Caco-2 (cell line): ENCODE data around the gene TNS4. TPM values are rescaled to one million over a fixed set of nuclear protein-coding genes. Genes with fewer than 3 reads are reported as not detected.

Source experiments
- BruUV-seq: library from RNA; stranded (reverse); fragments of 400-500 nt; replicated peaks from 2 replicates; lab custom pipeline; 2021; lab: Mats Ljungman, UMichigan
- CTCF ChIA-PET: fragments of 300-600 bp; sonication (Branson Sonifier 250); formaldehyde crosslinking; loops from one replicate; lab custom pipeline; 2022; ENCODE audit warnings: antibody characterized with exemption; lab: Charles Lee
- POLR2A ChIA-PET: fragments of 300-600 bp; sonication (Branson Sonifier 250); formaldehyde crosslinking; loops from one replicate; lab custom pipeline; 2022; ENCODE audit warnings: antibody characterized with exemption; lab: Charles Lee
- DNase-seq, 2 experiments: peaks; one replicate each; pipeline versions ENCODE4 v3.0.0 to v3.0.0-alpha.2; 2020 to 2022
- H3K27me3 ChIP-seq: replicated peaks from 2 replicates; pipeline ENCODE4 v1.6.0; 2011; ENCODE audit warnings: low read length; ENCODE audit not compliant: control insufficient read depth, insufficient read depth
- H3K36me3 ChIP-seq: 2 replicates; pipeline ENCODE4 v1.5.1; 2011; ENCODE audit warnings: low read length; ENCODE audit not compliant: control insufficient read depth, insufficient read depth
- H3K4me1 ChIP-seq: fragments of 250-450 bp; sonication (Bioruptor Pico); 2 replicates; pipeline ENCODE4 v1.5.1; 2020; ENCODE audit warnings: mild to moderate bottlenecking
- H3K4me3 ChIP-seq: 2 replicates; pipeline ENCODE4 v1.5.1; 2011; ENCODE audit warnings: low read depth, mild to moderate bottlenecking, control low read depth, low read length
- H3K9me3 ChIP-seq: fragments of 250-450 bp; sonication (Bioruptor Pico); 2 replicates; pipeline ENCODE4 v1.5.1; 2020; ENCODE audit warnings: mild to moderate bottlenecking, moderate library complexity
- H3K27ac Mint-ChIP-seq: one replicate; pipeline ENCODE4 v1.8.0; 2022; ENCODE audit warnings: mixed read lengths; ENCODE audit not compliant: unreplicated experiment
- H3K27me3 Mint-ChIP-seq: one replicate; pipeline ENCODE4 v1.8.0; 2022; ENCODE audit warnings: mixed read lengths; ENCODE audit not compliant: insufficient read depth, unreplicated experiment
- H3K36me3 Mint-ChIP-seq: one replicate; pipeline ENCODE4 v1.8.0; 2022; ENCODE audit warnings: mild to moderate bottlenecking, mixed read lengths; ENCODE audit not compliant: insufficient read depth, unreplicated experiment
- H3K4me1 Mint-ChIP-seq: one replicate; pipeline ENCODE4 v1.8.0; 2022; ENCODE audit warnings: low read depth, mixed read lengths; ENCODE audit not compliant: unreplicated experiment
- H3K4me3 Mint-ChIP-seq: one replicate; pipeline ENCODE4 v1.8.0; 2022; ENCODE audit warnings: mild to moderate bottlenecking, moderate library complexity, mixed read lengths; ENCODE audit not compliant: unreplicated experiment
- H3K9me3 Mint-ChIP-seq: one replicate; pipeline ENCODE4 v1.8.0; 2022; ENCODE audit warnings: mixed read lengths; ENCODE audit not compliant: unreplicated experiment
- CTCF ChIP-seq, 2 experiments: fragments of 200-600 bp in 1 of 2; IDR thresholded peaks; 1 replicate in 1 of 2; 2 replicates in 1 of 2; pipeline versions ENCODE4 v1.5.1 to v1.8.0; 2011 to 2022; ENCODE audit warnings: antibody characterized with exemption in 1 of 2, control low read depth in 1 of 2, inconsistent platforms in 1 of 2, low read depth in 1 of 2, low read length in 1 of 2, mild to moderate bottlenecking in 1 of 2, moderate library complexity in 1 of 2; ENCODE audit not compliant: insufficient read depth in 1 of 2, severe bottlenecking in 1 of 2, unreplicated experiment in 1 of 2
- intact Hi-C: fragments of 100-400 bp; cut with micrococcal nuclease; formaldehyde crosslinking; loops from one replicate; pipeline ENCODE4 v1.10.0; 2022; ENCODE audit not compliant: unreplicated experiment
- total RNA-seq: library from RNA; stranded (reverse); gene quantifications from 2 replicates; pipeline ENCODE4 v1.2.3, GENCODE V29; 2022

TNS4 gene
- total RNA-seq, 1 experiment from 2014 or later, result not detected

DNA sequence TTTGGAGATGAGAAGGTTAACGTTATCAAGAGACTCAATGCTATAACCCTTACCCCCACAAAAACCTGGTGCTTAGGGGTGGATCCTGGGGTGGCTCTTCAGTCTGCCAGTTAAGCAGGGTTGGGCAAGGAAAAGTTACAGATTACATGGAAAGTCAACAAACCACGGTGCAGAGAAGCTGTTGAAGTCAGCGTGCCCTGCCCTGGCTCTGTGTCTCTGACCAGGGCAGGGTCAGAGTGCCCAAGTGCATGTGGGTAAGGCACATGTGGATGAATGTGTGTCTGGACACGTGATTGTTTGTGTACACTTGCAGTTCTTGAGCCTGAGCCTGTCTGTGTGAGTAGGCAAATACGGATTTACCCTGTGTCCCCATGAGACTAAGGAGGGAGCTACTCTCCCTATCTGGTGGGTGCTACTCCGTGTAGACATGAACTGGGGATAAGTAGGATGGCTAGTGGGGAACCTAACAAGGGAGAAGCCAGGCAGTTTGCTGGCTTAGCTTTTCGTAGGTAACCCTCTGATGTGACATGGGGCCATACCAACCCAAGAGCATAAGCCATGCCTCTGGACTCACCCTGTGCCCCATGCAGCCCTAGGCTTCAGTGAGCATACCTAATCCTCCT lies 52.7 kb downstream of the TNS4 start:
- CTCF ChIA-PET, result interaction anchor here (1.9 to 2.9 kb wide), 4 partner anchors 27 to 111 kb away, joined by 7 to 30 read pairs (median 16); no protein-coding TSS in a partner anchor
- Histone ChIP-seq H3K36me3 (no peaks in the 10 kb centered on the region), H3K9me3 (no peaks in the 10 kb centered on the region), H3K27me3 (no peaks in the 10 kb centered on the region), H3K4me1 (peaks cover 17% of the 10 kb centered on the region), H3K4me3 (no peak overlapping the region)
- no peak for TF ChIP-seq CTCF (IDR thresholded peaks at IDR 0.05; ENCODE audit: insufficient read depth in 1 of 2, low read depth in 1 of 2, low read length in 1 of 2, severe bottlenecking in 1 of 2, unreplicated experiment in 1 of 2)
- BruUV-seq, result no TSS peak
- H3K27me3 Mint-ChIP-seq, result no peaks in the 10 kb centered on the region
- no peak overlapping the region for H3K4me3 Mint-ChIP-seq
- POLR2A ChIA-PET, result no interaction called here
- H3K27ac Mint-ChIP-seq, result no peak overlapping the region
- H3K4me1 Mint-ChIP-seq, result peaks cover 20% of the 10 kb centered on the region
- intact Hi-C loops, result no loop called here
- DNase-seq, result no peak
- H3K36me3 Mint-ChIP-seq, result no peaks in the 10 kb centered on the region
- no peaks in the 10 kb centered on the region for H3K9me3 Mint-ChIP-seq

DNA sequence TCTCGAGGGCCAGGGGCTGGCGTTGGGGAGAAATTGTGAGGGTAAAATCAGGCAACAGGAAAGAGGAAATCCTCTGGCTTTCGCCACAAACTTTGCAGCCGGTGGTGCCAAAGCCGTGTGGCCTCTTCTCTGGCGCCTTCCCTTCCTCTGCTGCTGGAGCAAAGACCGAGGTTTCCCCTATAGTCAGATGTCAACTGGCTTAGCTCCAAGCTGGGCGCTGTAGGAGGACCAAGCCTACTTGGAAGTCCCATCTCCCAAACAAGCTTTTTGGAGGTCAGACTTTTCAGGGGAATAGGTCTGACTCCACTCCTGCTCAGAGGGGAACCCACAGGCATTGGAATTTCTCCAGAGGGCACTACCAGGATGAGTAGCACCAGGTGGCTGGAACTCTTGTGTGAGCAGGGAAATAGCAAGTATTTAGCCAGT lies 53.2 kb downstream of the TNS4 start:
- no peaks in the 10 kb centered on the region for H3K9me3 ChIP-seq
- no peak for DNase-seq
- CTCF ChIA-PET, result interaction anchor here (1.9 to 2.9 kb wide), 4 partner anchors 28 to 112 kb away, joined by 7 to 30 read pairs (median 16); no protein-coding TSS in a partner anchor
- peaks cover 17% of the 10 kb centered on the region for H3K4me1 ChIP-seq
- no TSS peak for BruUV-seq
- no peak for TF ChIP-seq CTCF (IDR thresholded peaks at IDR 0.05; ENCODE audit: insufficient read depth in 1 of 2, low read depth in 1 of 2, low read length in 1 of 2, severe bottlenecking in 1 of 2, unreplicated experiment in 1 of 2)
- no peaks in the 10 kb centered on the region for H3K27me3 ChIP-seq
- H3K27ac Mint-ChIP-seq, result no peak overlapping the region
- H3K4me1 Mint-ChIP-seq, result peaks cover 20% of the 10 kb centered on the region
- no peaks in the 10 kb centered on the region for H3K27me3 Mint-ChIP-seq
- H3K9me3 Mint-ChIP-seq, result no peaks in the 10 kb centered on the region
- H3K36me3 Mint-ChIP-seq, result no peaks in the 10 kb centered on the region
- POLR2A ChIA-PET, result no interaction called here
- intact Hi-C loops, result no loop called here
- no peak overlapping the region for H3K4me3 Mint-ChIP-seq
- no peak overlapping the region for H3K4me3 ChIP-seq
- no peaks in the 10 kb centered on the region for H3K36me3 ChIP-seq

- Mint-ChIP-seq H3K4me1 (peaks cover 20% of the 10 kb centered on the region), H3K27me3 (no peaks in the 10 kb centered on the region), H3K27ac (no peak overlapping the region), H3K36me3 (no peaks in the 10 kb centered on the region), H3K9me3 (no peaks in the 10 kb centered on the region), H3K4me3 (no peak overlapping the region)
- DNase-seq, result no peak
- intact Hi-C loops, result no loop called here
- Histone ChIP-seq H3K4me3 (no peak overlapping the region), H3K9me3 (no peaks in the 10 kb centered on the region), H3K36me3 (no peaks in the 10 kb centered on the region), H3K4me1 (peaks cover 20% of the 10 kb centered on the region), H3K27me3 (no peaks in the 10 kb centered on the region)
- BruUV-seq, result no TSS peak
- ChIA-PET CTCF (interaction anchor here (0.6 to 2.9 kb wide), 4 partner anchors 85 to 112 kb away, joined by 3 to 30 read pairs (median 6); no protein-coding TSS in a partner anchor), POLR2A (interaction anchor here (0.5 kb wide), 1 partner anchor 13 kb away, joined by 7 read pairs; no protein-coding TSS in a partner anchor)
- TF ChIP-seq CTCF (IDR thresholded peaks at IDR 0.05; ENCODE audit: insufficient read depth in 1 of 2, low read depth in 1 of 2, low read length in 1 of 2, severe bottlenecking in 1 of 2, unreplicated experiment in 1 of 2), result no peak
These were observed 53.6 kb downstream of the TNS4 start for GRCh38 chr17:40447806-40448205.
